GM06990 (cell line): Measurements from ENCODE around the gene ENOX1.

Experiments
- DNase-seq: peaks from one replicate; pipeline ENCODE4 v3.0.0-alpha.2; 2011; ENCODE audit not compliant: insufficient read length; ENCODE audit errors: extremely low read depth
- H3K27me3 ChIP-seq: replicated peaks from 2 replicates; pipeline ENCODE4 v1.6.0; 2011; ENCODE audit warnings: low read length; ENCODE audit not compliant: control insufficient read depth, insufficient read depth
- H3K36me3 ChIP-seq: 2 replicates; pipeline ENCODE4 v1.5.1; 2011; ENCODE audit warnings: low read length; ENCODE audit not compliant: control insufficient read depth, insufficient read depth
- H3K4me3 ChIP-seq: replicated peaks from 2 replicates; pipeline ENCODE4 v1.5.1; 2011; ENCODE audit warnings: low read depth, mild to moderate bottlenecking, control low read depth, low read length
- TF ChIP-seq, protein P1 (sequence below): IDR thresholded peaks from 2 replicates; pipeline ENCODE4 v1.5.1; 2011; ENCODE audit warnings: low read length, control low read depth, mild to moderate bottlenecking, inconsistent platforms; ENCODE audit not compliant: insufficient read depth, poor library complexity, severe bottlenecking

ENOX1 gene

DNA sequence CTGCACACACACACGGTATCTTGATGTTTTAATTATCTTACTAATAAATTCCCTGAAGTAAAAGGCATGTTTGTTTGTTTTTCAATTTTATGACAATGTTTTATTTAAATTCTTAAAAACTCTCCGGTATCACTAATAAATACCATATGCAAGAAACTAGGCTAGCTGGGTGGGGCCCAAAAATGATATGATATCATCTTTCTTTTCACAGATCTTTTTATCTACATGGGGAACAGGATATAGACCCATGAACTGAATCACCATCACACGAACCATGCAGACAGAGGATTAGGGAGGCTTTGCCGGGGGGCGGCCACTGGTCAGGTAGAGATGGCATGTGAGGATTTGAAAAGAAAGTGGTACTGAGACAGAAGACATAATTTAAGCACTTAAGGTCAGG, 266.4 kb downstream of the ENOX1 start:
- no peaks in the 10 kb centered on the region for H3K36me3 ChIP-seq
- TF ChIP-seq, protein P1, sequence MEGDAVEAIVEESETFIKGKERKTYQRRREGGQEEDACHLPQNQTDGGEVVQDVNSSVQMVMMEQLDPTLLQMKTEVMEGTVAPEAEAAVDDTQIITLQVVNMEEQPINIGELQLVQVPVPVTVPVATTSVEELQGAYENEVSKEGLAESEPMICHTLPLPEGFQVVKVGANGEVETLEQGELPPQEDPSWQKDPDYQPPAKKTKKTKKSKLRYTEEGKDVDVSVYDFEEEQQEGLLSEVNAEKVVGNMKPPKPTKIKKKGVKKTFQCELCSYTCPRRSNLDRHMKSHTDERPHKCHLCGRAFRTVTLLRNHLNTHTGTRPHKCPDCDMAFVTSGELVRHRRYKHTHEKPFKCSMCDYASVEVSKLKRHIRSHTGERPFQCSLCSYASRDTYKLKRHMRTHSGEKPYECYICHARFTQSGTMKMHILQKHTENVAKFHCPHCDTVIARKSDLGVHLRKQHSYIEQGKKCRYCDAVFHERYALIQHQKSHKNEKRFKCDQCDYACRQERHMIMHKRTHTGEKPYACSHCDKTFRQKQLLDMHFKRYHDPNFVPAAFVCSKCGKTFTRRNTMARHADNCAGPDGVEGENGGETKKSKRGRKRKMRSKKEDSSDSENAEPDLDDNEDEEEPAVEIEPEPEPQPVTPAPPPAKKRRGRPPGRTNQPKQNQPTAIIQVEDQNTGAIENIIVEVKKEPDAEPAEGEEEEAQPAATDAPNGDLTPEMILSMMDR, result no peak
- H3K4me3 ChIP-seq, result no peak overlapping the region
- no peak for DNase-seq
- H3K27me3 ChIP-seq, result no peaks in the 10 kb centered on the region

DNA sequence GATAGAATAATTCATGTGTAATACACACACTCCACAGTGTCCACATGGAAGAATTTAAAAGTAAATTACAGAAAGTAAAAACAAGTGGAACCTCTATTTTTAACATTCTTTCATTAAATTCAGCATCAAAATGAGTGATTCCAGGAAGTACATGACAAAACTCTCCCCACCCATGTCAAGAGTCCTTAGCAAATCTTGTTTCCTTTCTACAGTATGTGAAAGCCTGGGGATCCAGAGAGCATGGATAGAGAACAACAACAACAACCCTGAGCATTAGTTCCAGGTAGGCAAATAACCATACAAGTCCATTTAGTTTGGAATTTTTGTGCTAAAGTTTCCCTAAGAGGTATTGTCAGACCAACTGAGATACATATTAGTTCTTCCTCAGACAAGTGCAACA, 267.9 kb downstream of the ENOX1 start:
- H3K4me3 ChIP-seq, result no peak overlapping the region
- no peaks in the 10 kb centered on the region for H3K27me3 ChIP-seq
- TF ChIP-seq, protein P1, result no peak
- no peaks in the 10 kb centered on the region for H3K36me3 ChIP-seq
- DNase-seq, result no peak

DNA sequence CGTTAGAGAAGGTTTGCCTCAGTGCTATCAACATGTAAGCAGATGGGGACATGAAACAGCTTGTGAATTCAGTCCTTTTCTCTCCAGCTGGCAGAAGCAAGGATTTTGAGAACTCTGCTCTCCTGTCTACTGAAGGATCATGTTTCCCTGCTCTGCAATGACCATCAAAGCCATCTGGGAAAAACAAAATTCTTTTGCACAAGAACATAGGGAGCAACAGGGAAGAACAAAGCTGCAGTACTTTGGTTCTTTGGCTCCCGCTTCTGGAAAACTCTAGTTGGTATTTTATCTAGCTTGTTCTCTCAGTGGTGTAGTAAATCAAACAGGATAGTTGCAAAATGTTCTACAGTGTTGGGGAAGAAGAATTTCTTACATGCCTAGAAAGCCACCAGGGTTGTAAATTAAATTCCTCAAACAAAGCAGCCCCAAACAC, 270.4 kb downstream of the ENOX1 start:
- Histone ChIP-seq H3K4me3 (no peak overlapping the region), H3K27me3 (no peaks in the 10 kb centered on the region), H3K36me3 (no peaks in the 10 kb centered on the region)
- TF ChIP-seq, protein P1, result no peak
- no peak for DNase-seq

DNA sequence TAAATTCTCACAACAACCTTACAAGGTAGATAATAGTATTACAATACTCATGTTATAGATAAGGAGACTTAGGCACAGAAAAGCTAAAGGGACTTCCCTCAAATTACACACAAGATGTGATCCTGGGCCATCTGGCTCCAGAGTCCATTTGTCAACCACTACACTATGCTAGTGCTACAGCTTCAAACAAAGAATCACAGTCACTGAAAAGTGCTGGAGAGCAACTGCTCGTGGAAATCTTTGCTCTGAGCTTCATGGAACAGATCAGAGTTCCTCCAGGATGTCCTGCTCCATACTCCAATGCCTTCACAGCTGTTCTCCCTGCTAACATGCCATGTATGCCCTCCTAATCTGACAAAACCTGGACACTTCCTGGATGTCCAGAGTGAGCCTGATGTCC, 271.2 kb downstream of the ENOX1 start:
- DNase-seq, result no peak

DNA sequence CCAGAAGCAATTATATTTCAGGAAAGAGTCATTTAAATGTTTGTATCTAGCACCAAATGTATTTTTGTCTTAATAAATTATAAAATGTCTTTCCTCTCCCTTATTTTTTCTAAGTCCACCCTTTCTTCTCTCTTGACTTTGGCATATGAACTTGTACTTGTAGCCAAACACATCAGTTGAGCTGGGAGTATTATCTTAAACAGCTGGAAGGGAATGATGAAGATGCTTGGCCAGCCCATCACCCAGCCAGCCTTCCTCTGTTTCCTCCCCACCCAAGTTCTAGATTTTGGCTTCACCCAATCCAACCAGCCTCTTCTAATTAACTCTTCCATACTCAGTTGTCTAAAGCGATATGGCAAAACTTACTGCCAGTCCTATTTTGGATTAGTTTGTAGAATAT, 272.5 kb downstream of the ENOX1 start:
- no peak for DNase-seq
- Histone ChIP-seq H3K36me3 (no peaks in the 10 kb centered on the region), H3K4me3 (no peak overlapping the region), H3K27me3 (no peaks in the 10 kb centered on the region)
- TF ChIP-seq, protein P1, result no peak

More for the DNA sequence above, 271.2 kb downstream of the ENOX1 start:
- TF ChIP-seq, protein P1, result no peak
- H3K27me3 ChIP-seq, result no peaks in the 10 kb centered on the region
- no peak overlapping the region for H3K4me3 ChIP-seq
- H3K36me3 ChIP-seq, result no peaks in the 10 kb centered on the region

DNA sequence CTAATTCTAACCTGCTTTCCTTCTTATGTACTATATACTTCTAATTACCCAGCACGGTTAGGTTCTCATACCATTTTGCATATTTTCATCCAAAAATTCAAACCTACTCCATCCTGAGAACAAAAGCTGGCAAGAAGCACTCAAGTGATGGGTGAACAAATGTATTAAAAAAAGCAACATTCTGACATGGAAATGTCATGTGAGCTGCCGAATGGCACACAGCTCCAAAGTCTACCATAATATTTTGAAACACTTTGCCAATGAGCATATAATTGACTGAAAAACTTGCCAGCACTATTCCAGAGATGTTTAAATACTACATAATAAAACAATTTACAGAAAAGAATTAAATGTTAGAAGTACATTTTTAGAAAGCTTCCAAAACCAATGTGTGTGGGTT, 274.6 kb downstream of the ENOX1 start:
- H3K36me3 ChIP-seq, result no peaks in the 10 kb centered on the region
- H3K4me3 ChIP-seq, result no peak overlapping the region
- TF ChIP-seq, protein P1, result no peak
- no peaks in the 10 kb centered on the region for H3K27me3 ChIP-seq
- DNase-seq, result no peak
